Coronary artery (tissue), 2 donors: ENCODE results near the gene ACBD6.

Experiments
- DNase-seq: peaks from one replicate; pipeline ENCODE4 v3.0.0-alpha.2; 2017; ENCODE audit warnings: low spot score
- H3K27ac ChIP-seq, 2 donors: fragments of 200-600 bp; sonication (generic); one replicate each; pipeline ENCODE4 v1.5.1; 2016 to 2019
- H3K4me3 ChIP-seq: fragments of 200-600 bp; sonication (generic); 2 replicates; pipeline ENCODE4 v1.5.1; 2016; ENCODE audit warnings: mild to moderate bottlenecking, moderate library complexity
- TF ChIP-seq, protein P1 (sequence below): fragments of 200-600 bp; sonication (generic); IDR thresholded peaks from one replicate; pipeline ENCODE4 v1.5.1; 2019; ENCODE audit warnings: antibody characterized with exemption

Gene ACBD6

DNA sequence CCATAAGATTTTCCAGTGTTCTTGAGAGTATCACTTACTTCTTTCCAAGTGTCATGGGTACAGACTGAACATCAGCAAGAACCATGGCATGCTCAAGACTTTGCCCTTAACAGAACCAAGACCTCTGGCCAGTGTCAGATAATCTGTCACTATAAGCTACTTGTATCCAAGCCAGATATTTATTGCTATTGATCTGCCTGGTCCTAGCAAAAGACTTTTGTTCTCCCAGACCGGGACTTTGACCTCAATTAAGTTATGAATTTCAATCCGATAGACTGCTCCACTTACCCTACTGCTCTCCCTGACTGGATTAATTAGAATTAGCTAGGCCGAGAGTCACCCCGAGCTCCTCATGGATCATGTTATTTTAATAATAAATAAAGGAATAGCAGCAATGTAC is 129.6 kb downstream of the ACBD6 start:
- Histone ChIP-seq H3K27ac (no peak overlapping the region), H3K4me3 (no peak overlapping the region)
- no peak for DNase-seq
- TF ChIP-seq, protein P1, sequence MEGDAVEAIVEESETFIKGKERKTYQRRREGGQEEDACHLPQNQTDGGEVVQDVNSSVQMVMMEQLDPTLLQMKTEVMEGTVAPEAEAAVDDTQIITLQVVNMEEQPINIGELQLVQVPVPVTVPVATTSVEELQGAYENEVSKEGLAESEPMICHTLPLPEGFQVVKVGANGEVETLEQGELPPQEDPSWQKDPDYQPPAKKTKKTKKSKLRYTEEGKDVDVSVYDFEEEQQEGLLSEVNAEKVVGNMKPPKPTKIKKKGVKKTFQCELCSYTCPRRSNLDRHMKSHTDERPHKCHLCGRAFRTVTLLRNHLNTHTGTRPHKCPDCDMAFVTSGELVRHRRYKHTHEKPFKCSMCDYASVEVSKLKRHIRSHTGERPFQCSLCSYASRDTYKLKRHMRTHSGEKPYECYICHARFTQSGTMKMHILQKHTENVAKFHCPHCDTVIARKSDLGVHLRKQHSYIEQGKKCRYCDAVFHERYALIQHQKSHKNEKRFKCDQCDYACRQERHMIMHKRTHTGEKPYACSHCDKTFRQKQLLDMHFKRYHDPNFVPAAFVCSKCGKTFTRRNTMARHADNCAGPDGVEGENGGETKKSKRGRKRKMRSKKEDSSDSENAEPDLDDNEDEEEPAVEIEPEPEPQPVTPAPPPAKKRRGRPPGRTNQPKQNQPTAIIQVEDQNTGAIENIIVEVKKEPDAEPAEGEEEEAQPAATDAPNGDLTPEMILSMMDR: no peak

DNA sequence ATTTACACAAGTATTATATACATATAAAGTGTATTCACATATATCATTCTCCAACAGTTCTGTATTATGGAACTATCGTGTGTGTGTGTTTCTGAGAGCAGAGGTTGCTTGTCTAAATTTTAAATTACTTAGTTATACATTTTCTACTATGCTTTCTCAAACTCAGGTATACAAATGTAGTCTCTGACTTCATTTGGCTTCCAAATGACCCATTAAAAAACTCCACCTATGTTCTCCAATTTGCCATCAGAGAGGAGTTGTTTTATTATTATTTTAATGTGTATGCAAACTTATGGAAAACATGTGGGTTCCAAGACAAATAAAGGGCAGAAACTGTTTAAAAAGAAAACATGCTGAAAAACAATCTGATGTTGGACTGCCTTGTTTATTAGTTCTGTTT is 131.8 kb downstream of the ACBD6 start:
- TF ChIP-seq, protein P1: no peak
- no peak for DNase-seq
- Histone ChIP-seq H3K27ac (no peak overlapping the region), H3K4me3 (no peak overlapping the region)

DNA sequence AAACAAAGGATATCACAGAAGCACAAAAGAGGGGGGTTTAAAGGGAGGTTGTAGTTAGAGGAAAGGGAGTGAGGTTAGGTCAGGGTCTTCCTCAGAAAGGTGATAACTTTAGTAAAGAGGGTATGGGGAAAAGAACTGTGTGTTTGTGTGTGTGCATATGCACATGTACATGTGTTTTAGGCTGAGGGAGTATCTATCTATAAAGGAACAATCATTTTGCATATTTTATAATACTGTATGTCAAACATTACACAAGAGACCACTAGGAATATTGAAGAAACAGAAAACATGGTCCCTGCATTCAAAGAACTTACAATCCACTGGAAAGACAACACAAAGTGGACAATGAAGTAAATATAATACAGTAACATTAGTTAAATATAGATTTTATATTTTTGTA is 132.2 kb downstream of the ACBD6 start:
- H3K27ac ChIP-seq: no peak overlapping the region
- H3K4me3 ChIP-seq: no peak overlapping the region
- TF ChIP-seq, protein P1: no peak
- no peak for DNase-seq

DNA sequence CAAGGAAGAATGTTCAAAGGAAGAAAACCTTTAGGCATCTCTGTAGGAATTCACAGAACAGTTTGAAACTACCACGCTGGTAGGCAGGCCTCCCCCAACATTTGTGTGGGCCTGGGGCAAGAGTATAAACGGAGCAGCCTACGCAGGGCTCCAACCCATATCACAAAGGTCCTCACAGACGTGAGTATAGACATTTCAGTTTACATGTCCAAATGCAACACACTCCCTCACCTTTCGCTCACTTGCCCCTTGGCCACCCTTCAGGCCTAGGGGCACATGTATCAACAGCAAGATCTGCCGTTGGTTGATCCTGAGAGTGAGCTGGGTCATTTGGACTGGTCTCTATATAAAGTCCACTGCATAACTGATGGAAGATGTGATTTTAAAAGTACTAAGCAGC is 133.3 kb downstream of the ACBD6 start:
- no peak overlapping the region for H3K4me3 ChIP-seq
- H3K27ac ChIP-seq: no peak overlapping the region
- TF ChIP-seq, protein P1: no peak
- no peak for DNase-seq

DNA sequence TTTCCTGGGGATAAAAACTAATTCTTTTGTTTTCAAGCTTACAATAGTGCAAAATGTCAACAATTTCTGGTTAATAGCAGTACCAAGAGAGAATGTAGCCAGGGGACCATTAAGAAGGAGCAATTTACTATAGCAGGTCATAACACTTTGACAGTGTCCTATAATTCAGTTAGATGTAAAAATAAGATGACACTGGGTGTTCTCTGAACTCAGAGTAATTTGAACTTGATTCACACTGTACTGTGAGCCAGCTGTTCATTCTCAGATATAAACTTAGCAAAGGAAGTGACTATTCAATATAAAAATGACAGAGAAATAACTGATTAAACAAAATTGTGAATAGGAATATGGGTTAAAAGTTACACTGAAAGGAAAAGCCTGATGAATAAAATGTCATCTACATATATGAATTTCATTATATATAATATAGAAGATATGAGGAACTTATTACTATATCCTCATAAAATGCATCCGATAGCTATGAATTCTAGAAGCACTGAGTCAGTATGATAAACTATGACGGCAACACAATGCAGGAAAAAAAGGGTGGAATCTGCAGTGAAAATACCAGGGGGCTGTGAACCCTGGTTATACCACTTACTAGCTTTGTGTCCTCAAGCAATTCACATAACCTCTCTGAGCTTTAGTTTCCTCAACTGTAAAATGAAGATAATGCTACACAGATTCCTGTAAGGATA is 135.9 kb downstream of the ACBD6 start:
- Histone ChIP-seq H3K4me3 (no peak overlapping the region), H3K27ac (no peak overlapping the region)
- no peak for DNase-seq
- TF ChIP-seq, protein P1: no peak

DNA sequence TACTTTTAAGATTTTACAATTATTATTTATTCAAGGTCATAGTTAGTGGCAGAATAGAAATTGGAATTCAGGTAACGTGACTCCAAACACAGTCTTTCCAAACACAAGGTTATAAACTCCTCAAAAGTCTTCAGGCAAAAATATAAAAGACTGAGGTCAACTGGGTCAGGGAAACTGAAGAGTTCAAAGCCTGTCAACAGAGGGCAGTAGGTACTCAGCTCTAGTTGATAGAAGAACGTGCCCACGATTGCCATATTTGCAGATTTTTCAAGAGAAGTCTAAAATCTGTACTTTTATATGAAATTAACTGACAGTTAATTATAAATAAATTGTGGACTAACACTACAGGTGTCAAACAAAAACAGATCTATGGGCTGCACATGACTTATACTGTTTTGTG is 137.3 kb downstream of the ACBD6 start:
- Histone ChIP-seq H3K27ac (no peak overlapping the region), H3K4me3 (no peak overlapping the region)
- TF ChIP-seq, protein P1: no peak
- no peak for DNase-seq

DNA sequence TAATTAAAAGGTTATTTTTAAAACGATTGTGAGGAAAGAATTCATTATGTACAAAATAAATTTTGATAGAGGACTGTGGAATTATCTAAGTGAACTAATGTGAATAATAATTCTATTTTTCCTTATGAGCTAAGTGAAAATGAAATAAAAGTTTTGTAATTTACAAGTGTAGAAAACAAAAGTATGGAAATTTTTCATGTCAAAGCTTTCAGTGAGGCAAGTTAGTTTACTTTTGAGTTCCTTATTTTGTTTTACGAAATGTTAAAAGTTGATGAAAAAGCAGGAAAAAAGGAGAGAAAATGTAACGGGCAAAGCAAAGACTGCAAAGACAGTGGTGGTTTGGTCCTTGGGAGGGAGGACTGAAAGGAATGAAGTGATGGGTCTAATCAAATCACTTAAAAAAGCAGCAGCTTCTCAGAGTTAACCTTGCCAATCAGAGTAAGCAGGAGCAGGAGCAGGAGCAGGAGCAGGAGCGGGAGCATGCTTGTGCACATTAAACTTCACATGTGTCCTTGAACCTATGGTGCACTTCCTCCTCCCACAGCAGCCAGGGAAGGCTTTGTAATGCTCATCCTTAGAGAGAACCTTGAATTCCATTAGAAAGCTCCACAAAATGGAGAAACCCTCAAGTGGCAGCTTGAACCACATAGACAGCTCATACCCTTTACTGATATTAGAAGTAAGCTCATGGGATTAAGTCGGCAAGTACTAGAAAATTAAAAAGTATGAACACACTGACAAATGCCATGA is 139.0 kb downstream of the ACBD6 start:
- no peak overlapping the region for H3K4me3 ChIP-seq
- no peak overlapping the region for H3K27ac ChIP-seq
- TF ChIP-seq, protein P1: no peak
- DNase-seq: no peak
